ENCODE results near the gene PCSK4. TPM values are rescaled to one million over a fixed set of nuclear protein-coding genes. Genes with fewer than 3 reads are reported as not detected.

Gene PCSK4
- total and polyA plus RNA-seq, 2 of the 4 experiments (the other 2 are of a cell fraction): 0.72 to 1.7 TPM

DNA sequence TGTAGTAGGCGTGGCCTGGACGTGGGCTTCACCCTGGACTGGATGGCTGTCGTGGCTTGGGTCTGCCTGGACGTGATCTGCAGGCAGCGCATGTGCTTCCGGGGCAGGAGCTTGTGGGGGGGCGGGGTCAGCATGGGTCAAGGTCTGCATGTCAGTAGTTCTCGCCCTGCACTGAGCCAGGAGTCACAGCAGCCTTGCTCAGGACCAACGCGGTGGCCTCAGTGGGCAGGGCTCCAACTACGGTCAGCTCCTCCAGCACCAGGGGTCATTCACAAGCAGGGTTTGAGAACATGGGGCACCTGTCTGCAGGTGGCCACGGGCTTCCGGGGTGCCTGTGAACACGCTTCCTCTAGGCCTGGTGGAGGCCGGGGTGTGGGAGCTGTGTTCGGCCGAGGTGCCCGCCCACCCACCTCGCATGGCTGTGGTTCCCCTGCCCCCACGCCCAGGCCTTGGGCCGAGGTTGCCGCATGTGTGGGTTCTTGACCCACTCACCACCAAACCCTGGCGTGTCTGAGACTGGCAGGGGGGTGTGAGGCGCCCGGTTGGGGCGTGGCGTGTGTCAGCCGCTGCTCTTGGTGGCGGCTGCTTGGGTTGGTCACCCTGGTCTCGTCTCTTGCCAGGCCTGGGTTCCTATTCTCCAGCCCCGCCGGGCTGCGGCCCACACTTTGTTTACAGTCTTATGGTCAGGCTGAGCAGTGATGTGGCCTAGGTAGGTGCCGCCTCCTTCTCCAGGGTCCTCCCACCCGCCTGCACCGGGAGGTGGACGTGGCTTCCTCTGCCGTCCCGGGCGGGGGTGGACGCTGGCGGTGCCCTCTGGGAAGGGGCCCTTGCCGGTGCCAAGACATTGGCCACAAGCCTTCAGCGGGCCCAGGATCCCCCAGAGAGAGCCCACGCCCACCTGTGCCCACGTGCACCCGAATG, 56.8 kb downstream of the PCSK4 start:
- Histone ChIP-seq H3K27me3 (ENCODE audit: control insufficient read depth, insufficient read depth, low read length) (no peaks in the 10 kb centered on the region), H4K91ac (ENCODE audit: insufficient read depth, low read depth, low read length) (no peak overlapping the region), H3K4me3 (ENCODE audit: insufficient read depth, low read depth, low read length) (no peak overlapping the region), H3K79me1 (ENCODE audit: low read depth in 1 of 2, low read length in 2 of 2) (peaks cover 15 to 41% of the 10 kb centered on the region in 2 experiments), H3K23ac (ENCODE audit: low read depth, low read length) (no peak overlapping the region), H3K18ac (ENCODE audit: low read depth, low read length) (no peak overlapping the region), H3K4ac (ENCODE audit: low read depth, low read length) (no peak overlapping the region), H2BK5ac (ENCODE audit: low read depth, low read length, poor library complexity, severe bottlenecking) (no peak overlapping the region), H4K20me1 (ENCODE audit: insufficient read depth, low read length) (peaks cover 10% of the 10 kb centered on the region), H3K14ac (replicated peaks; ENCODE audit: low read depth, low read length) (no peak overlapping the region), H3K4me1 (ENCODE audit: control insufficient read depth, insufficient read depth, low read length) (peaks cover 2% of the 10 kb centered on the region; the same call in 1 of the 2 replicates), H2BK15ac (ENCODE audit: low read depth, low read length) (no peak overlapping the region), H3K9me1 (ENCODE audit: insufficient read depth, low read length) (no peaks in the 10 kb centered on the region; the same call in 1 of the 2 replicates), H2BK20ac (ENCODE audit: low read depth, low read length) (no peak overlapping the region), H3K9me3 (ENCODE audit: control insufficient read depth, insufficient read depth, low read length) (no peaks in the 10 kb centered on the region), H2AFZ (replicated peaks; ENCODE audit: low read length, poor library complexity) (no peak overlapping the region), H4K5ac (ENCODE audit: low read depth, low read length) (no peak overlapping the region), H4K8ac (ENCODE audit: low read depth in 2 of 2, low read length in 2 of 2) (no peak overlapping the region), H3K56ac (ENCODE audit: extremely low read depth, insufficient read depth, low read length) (no peak overlapping the region), H3K27ac (ENCODE audit: insufficient read depth, low read length) (no peak overlapping the region), H3K36me3 (ENCODE audit: control insufficient read depth, insufficient read depth, low read length) (peaks cover 58% of the 10 kb centered on the region), H2AK9ac (replicated peaks; ENCODE audit: low read depth, low read length, poor library complexity) (no peak overlapping the region), H3K4me2 (ENCODE audit: low read depth, low read length) (no peak overlapping the region), H2AK5ac (ENCODE audit: low read depth, low read length) (no peak overlapping the region), H2BK120ac (ENCODE audit: low read depth, low read length) (no peak overlapping the region), H3K9ac (ENCODE audit: low read depth, low read length) (no peak overlapping the region)
- dilution Hi-C loops (cut with HindIII; ENCODE audit: low sequenced_read_pairs, unreplicated experiment) (no loop called here), in situ Hi-C loops (cut with MboI; ENCODE audit: low sequenced_read_pairs) (no loop called here), intact Hi-C loops (cut with micrococcal nuclease) (no loop called here)
- ChIA-PET CTCF (no interaction called here), POLR2A (ENCODE audit: unreplicated experiment) (no interaction called here)
- WGBS, 2 experiments (ENCODE audit: extremely low coverage in 2 of 2, insufficient read length in 1 of 2): 94% methylated on average over 25 of the region's 47 CpGs; no CpG with 5 or more reads in 1 of the 2 experiments
- DNase-seq (no peak), ATAC-seq (ENCODE audit: low read depth) (no peak)
- BruUV-seq (replicated peaks): no TSS peak
- TF ChIP-seq CHD1 (IDR thresholded peaks at IDR 0.05; ENCODE audit: low read depth, low read length): no peak
- TF ChIP-seq BHLHE40 (IDR thresholded peaks at IDR 0.05; ENCODE audit: low read depth, low read length): no peak
- TF ChIP-seq POLR2A (IDR thresholded peaks at IDR 0.05; ENCODE audit: low read depth, low read length): no peak
- no peak for TF ChIP-seq RFX5 (IDR thresholded peaks at IDR 0.05; ENCODE audit: low read depth, low read length)
- TF ChIP-seq, protein P1, sequence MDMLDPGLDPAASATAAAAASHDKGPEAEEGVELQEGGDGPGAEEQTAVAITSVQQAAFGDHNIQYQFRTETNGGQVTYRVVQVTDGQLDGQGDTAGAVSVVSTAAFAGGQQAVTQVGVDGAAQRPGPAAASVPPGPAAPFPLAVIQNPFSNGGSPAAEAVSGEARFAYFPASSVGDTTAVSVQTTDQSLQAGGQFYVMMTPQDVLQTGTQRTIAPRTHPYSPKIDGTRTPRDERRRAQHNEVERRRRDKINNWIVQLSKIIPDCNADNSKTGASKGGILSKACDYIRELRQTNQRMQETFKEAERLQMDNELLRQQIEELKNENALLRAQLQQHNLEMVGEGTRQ (IDR thresholded peaks at IDR 0.05; ENCODE audit: low read depth, low read length): no peak
- TF ChIP-seq MAFK (IDR thresholded peaks at IDR 0.05; ENCODE audit: low read depth, low read length): no peak
- TF ChIP-seq RAD21 (IDR thresholded peaks at IDR 0.05; ENCODE audit: low read length): no peak
- no peak for TF ChIP-seq MXI1 (IDR thresholded peaks at IDR 0.05; ENCODE audit: borderline replicate concordance, low read depth, low read length)
- TF ChIP-seq FOS (IDR thresholded peaks at IDR 0.05; ENCODE audit: low read depth, low read length): no peak
- TF ChIP-seq, protein P2, sequence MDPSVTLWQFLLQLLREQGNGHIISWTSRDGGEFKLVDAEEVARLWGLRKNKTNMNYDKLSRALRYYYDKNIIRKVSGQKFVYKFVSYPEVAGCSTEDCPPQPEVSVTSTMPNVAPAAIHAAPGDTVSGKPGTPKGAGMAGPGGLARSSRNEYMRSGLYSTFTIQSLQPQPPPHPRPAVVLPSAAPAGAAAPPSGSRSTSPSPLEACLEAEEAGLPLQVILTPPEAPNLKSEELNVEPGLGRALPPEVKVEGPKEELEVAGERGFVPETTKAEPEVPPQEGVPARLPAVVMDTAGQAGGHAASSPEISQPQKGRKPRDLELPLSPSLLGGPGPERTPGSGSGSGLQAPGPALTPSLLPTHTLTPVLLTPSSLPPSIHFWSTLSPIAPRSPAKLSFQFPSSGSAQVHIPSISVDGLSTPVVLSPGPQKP (IDR thresholded peaks at IDR 0.05; ENCODE audit: borderline replicate concordance, low read depth, low read length): no peak
- TF ChIP-seq RCOR1 (IDR thresholded peaks at IDR 0.05; ENCODE audit: insufficient replicate concordance, low read length): no peak
- TF ChIP-seq CEBPB (IDR thresholded peaks at IDR 0.05; ENCODE audit: low read depth, low read length): no peak
- TF ChIP-seq MAZ (IDR thresholded peaks at IDR 0.05; ENCODE audit: borderline replicate concordance, low read depth, low read length): no peak
- no peak for TF ChIP-seq SMC3 (IDR thresholded peaks at IDR 0.05; ENCODE audit: low read depth, low read length)
- TF ChIP-seq, protein P3, sequence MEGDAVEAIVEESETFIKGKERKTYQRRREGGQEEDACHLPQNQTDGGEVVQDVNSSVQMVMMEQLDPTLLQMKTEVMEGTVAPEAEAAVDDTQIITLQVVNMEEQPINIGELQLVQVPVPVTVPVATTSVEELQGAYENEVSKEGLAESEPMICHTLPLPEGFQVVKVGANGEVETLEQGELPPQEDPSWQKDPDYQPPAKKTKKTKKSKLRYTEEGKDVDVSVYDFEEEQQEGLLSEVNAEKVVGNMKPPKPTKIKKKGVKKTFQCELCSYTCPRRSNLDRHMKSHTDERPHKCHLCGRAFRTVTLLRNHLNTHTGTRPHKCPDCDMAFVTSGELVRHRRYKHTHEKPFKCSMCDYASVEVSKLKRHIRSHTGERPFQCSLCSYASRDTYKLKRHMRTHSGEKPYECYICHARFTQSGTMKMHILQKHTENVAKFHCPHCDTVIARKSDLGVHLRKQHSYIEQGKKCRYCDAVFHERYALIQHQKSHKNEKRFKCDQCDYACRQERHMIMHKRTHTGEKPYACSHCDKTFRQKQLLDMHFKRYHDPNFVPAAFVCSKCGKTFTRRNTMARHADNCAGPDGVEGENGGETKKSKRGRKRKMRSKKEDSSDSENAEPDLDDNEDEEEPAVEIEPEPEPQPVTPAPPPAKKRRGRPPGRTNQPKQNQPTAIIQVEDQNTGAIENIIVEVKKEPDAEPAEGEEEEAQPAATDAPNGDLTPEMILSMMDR (conservative IDR thresholded peaks at IDR 0.05; ENCODE audit: low read depth, low read length): no peak

Measured in IMR-90 (cell line).